Measurements from ENCODE around the gene ZACN.

Gene ZACN

DNA sequence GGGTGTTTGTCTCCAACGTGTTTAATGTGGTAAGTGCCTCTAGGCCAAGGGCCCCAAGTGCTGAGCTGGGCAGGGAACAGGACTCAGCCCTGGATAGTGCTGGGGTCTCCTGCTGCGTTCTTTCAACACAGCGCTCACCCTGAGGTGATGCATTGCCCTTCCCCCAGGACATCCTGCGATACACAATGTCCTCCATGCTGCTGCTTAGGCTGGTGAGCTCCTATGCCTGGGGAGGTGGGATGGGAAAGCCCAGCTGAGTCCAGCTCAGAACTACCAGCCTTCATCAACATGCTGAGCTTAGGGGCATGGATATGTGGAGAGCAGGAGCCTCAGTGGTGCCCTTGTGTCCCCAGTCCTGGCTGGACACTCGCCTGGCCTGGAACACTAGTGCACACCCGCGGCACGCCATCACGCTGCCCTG, 563 bp downstream of the ZACN start:
- Histone ChIP-seq H3K27ac (ENCODE audit: low read length) (no peak overlapping the region), H3K27me3 (replicated peaks; ENCODE audit: insufficient read depth, low read length) (peaks cover 56% of the 10 kb centered on the region), H3K4me3 (ENCODE audit: low read length) (no peak overlapping the region), H3K4me2 (ENCODE audit: low read depth, low read length) (no peak overlapping the region), H3K9ac (ENCODE audit: low read length) (no peak overlapping the region), H2AFZ (ENCODE audit: low read length) (no peak overlapping the region), H3K4me1 (ENCODE audit: low read length) (no peaks in the 10 kb centered on the region), H3K9me3 (replicated peaks; ENCODE audit: insufficient read depth, low read length) (no peaks in the 10 kb centered on the region), H3K79me2 (ENCODE audit: low read length) (no peaks in the 10 kb centered on the region), H3K9me2 (replicated peaks; ENCODE audit: insufficient read depth, low read length) (no peaks in the 10 kb centered on the region), H4K20me1 (ENCODE audit: insufficient read depth, low read length) (no peaks in the 10 kb centered on the region), H3K36me3 (replicated peaks; ENCODE audit: insufficient read depth, low read length) (no peaks in the 10 kb centered on the region), H3F3A (ENCODE audit: insufficient read depth, low read length) (no peaks in the 10 kb centered on the region)
- no peak for TF ChIP-seq EZH2phosphoT487 (IDR thresholded peaks at IDR 0.05; ENCODE audit: low read length)
- TF ChIP-seq, protein P1, sequence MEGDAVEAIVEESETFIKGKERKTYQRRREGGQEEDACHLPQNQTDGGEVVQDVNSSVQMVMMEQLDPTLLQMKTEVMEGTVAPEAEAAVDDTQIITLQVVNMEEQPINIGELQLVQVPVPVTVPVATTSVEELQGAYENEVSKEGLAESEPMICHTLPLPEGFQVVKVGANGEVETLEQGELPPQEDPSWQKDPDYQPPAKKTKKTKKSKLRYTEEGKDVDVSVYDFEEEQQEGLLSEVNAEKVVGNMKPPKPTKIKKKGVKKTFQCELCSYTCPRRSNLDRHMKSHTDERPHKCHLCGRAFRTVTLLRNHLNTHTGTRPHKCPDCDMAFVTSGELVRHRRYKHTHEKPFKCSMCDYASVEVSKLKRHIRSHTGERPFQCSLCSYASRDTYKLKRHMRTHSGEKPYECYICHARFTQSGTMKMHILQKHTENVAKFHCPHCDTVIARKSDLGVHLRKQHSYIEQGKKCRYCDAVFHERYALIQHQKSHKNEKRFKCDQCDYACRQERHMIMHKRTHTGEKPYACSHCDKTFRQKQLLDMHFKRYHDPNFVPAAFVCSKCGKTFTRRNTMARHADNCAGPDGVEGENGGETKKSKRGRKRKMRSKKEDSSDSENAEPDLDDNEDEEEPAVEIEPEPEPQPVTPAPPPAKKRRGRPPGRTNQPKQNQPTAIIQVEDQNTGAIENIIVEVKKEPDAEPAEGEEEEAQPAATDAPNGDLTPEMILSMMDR (IDR thresholded peaks at IDR 0.05; ENCODE audit: low read length), result no peak
- TF ChIP-seq EZH2 (optimal IDR thresholded peaks at IDR 0.05; ENCODE audit: low read depth, low read length), result no peak
- no peak for DNase-seq

DNA sequence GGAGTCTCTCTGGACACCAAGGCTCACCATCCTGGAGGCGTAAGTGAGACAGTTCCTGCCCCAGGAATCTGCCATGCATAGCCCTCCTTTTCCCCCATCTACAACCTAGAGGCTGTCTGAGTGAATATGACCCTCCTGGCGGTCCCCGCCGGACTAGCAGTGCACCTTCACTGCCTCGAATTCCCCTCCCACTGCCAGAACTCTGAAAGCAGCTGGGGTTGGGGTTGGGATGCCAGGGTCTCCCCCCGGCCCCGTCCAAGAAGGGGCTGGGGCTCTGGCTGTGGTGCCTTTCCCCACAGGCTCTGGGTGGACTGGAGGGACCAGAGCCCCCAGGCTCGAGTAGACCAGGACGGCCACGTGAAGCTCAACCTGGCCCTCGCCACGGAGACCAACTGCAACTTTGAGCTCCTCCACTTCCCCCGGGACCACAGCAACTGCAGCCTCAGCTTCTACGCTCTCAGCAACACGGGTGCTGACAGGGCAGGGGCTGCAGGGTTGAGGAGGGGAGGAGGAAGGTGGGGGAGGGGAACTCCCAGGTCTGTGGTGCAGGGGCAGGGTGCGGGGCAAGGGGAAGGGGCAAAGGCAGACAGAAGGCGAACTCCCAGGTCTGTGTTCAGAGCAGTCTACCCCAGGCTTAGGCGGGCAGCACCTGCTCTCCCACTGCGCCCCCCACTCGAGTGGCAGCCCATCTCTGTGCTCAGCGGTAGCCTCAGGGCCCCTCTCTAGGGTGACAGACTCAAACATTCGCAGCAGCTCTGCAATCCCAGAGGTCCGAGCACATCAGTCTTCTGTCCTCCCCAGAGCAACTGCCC, 1.2 kb downstream of the ZACN start:
- H3K9me3 ChIP-seq (replicated peaks; ENCODE audit: insufficient read depth, low read length), result no peaks in the 10 kb centered on the region
- H3K9ac ChIP-seq (ENCODE audit: low read length), result no peak overlapping the region
- peaks cover 50% of the 10 kb centered on the region for H3K27me3 ChIP-seq (replicated peaks; ENCODE audit: insufficient read depth, low read length)
- H4K20me1 ChIP-seq (ENCODE audit: insufficient read depth, low read length), result no peaks in the 10 kb centered on the region
- no peak overlapping the region for H3K4me3 ChIP-seq (ENCODE audit: low read length)
- TF ChIP-seq EZH2 (optimal IDR thresholded peaks at IDR 0.05; ENCODE audit: low read depth, low read length) (no peak), EZH2phosphoT487 (IDR thresholded peaks at IDR 0.05; ENCODE audit: low read length) (no peak)
- TF ChIP-seq, protein P1 (IDR thresholded peaks at IDR 0.05; ENCODE audit: low read length), result no peak
- H3F3A ChIP-seq (ENCODE audit: insufficient read depth, low read length), result no peaks in the 10 kb centered on the region
- no peak overlapping the region for H3K27ac ChIP-seq (ENCODE audit: low read length)
- H3K36me3 ChIP-seq (replicated peaks; ENCODE audit: insufficient read depth, low read length), result no peaks in the 10 kb centered on the region
- no peak overlapping the region for H3K4me2 ChIP-seq (ENCODE audit: low read depth, low read length)
- DNase-seq, result no peak
- H3K9me2 ChIP-seq (replicated peaks; ENCODE audit: insufficient read depth, low read length), result no peaks in the 10 kb centered on the region
- H3K79me2 ChIP-seq (ENCODE audit: low read length), result no peaks in the 10 kb centered on the region
- H2AFZ ChIP-seq (ENCODE audit: low read length), result no peak overlapping the region
- H3K4me1 ChIP-seq (ENCODE audit: low read length), result no peaks in the 10 kb centered on the region

DNA sequence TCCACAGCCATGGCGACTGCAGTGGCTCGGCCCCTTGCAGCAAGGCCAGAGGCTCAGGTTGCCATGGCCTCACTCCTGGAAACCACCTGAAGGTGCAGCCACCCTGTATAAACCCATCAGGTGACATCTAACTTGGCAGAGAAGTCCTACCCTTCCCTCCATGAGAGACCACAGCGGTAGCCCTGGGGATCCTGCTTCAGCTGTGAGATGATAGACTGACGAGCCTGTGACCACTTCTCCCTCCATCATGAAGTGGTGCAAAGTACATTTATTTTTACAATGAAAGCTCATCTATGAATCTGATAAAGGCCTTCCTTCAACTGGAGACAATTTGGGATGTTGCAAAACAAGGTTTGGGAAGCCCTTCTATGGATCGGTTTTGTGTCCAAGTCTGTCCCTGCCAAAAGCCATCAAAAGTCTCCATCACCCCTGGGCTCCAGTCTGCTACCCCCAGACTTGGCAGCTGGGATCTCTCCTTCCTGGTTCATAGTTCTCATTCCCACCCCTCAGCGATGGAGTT, 1.8 kb downstream of the ZACN start:
- Histone ChIP-seq H3K36me3 (replicated peaks; ENCODE audit: insufficient read depth, low read length) (no peaks in the 10 kb centered on the region), H3K9me3 (replicated peaks; ENCODE audit: insufficient read depth, low read length) (no peaks in the 10 kb centered on the region), H3K4me1 (ENCODE audit: low read length) (no peaks in the 10 kb centered on the region), H4K20me1 (ENCODE audit: insufficient read depth, low read length) (no peaks in the 10 kb centered on the region), H3K9ac (ENCODE audit: low read length) (no peak overlapping the region), H3K27me3 (replicated peaks; ENCODE audit: insufficient read depth, low read length) (peaks cover 44% of the 10 kb centered on the region), H3K79me2 (ENCODE audit: low read length) (no peaks in the 10 kb centered on the region), H2AFZ (ENCODE audit: low read length) (no peak overlapping the region), H3F3A (ENCODE audit: insufficient read depth, low read length) (no peaks in the 10 kb centered on the region), H3K27ac (ENCODE audit: low read length) (no peak overlapping the region), H3K4me3 (ENCODE audit: low read length) (no peak overlapping the region), H3K9me2 (replicated peaks; ENCODE audit: insufficient read depth, low read length) (no peaks in the 10 kb centered on the region), H3K4me2 (ENCODE audit: low read depth, low read length) (no peak overlapping the region)
- TF ChIP-seq EZH2 (optimal IDR thresholded peaks at IDR 0.05; ENCODE audit: low read depth, low read length) (no peak), EZH2phosphoT487 (IDR thresholded peaks at IDR 0.05; ENCODE audit: low read length) (no peak)
- TF ChIP-seq, protein P1 (IDR thresholded peaks at IDR 0.05; ENCODE audit: low read length), result no peak
- DNase-seq, result no peak

Measured in MM.1S (cell line).